ENCODE results near the gene ISYNA1.

Gene ISYNA1

DNA sequence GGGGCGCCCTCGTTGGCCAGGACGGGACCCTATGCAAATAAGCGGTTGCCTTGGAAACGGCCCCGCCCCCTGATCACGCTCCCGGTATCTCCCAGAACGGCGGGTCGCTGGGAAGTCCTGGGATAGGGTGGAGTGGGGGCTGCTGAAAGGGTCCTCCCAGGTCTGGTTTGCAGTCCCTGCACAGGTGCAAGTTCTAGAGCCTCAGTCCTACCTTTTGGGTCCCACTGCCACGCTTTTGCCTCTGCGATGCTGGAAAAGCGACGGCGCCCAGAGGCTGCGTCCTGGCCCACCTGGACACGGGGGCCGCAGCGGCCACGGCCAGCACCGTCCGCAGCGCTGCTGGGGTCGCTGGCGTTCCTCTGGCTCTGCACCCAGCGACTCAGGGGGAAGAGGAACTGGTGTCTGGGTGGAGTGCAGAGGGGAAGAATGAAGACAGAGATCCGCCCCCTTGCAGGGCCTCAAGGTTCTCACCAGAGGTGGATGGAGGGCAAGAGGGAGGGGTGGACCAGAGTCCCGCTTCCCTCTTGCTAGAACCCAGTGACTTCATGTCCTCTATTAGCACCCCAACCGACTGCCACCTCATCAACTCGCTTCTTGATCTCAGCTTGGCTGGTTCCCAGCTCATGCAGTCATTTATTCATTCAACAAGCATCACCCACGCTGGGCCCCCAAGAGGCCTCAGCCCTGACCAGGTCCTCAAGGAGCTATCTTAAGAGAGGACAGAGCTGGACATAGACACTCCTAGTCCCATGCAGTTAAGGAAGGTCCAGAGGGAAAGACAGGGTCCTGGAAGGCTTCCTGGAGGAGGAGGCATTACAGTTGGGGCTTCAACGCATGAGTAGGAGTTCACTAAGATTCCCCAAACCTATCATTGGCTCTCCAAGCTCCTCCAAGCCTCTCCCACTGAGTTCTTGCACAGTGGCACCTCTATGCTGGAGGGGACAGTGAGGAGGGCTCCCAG lies 40.4 kb downstream of the ISYNA1 start, which contains the start of gene LRRC25:
LRRC25 (minus strand) TSS at position 381 of the 961 bp plus-strand sequence. CDS start 659 bp downstream, outside the sequence.
- no peak within 1 kb of the TSS for H3K4me3 ChIP-seq (replicated peaks; ENCODE audit: low read depth, low read length)
- TF ChIP-seq, protein P1, sequence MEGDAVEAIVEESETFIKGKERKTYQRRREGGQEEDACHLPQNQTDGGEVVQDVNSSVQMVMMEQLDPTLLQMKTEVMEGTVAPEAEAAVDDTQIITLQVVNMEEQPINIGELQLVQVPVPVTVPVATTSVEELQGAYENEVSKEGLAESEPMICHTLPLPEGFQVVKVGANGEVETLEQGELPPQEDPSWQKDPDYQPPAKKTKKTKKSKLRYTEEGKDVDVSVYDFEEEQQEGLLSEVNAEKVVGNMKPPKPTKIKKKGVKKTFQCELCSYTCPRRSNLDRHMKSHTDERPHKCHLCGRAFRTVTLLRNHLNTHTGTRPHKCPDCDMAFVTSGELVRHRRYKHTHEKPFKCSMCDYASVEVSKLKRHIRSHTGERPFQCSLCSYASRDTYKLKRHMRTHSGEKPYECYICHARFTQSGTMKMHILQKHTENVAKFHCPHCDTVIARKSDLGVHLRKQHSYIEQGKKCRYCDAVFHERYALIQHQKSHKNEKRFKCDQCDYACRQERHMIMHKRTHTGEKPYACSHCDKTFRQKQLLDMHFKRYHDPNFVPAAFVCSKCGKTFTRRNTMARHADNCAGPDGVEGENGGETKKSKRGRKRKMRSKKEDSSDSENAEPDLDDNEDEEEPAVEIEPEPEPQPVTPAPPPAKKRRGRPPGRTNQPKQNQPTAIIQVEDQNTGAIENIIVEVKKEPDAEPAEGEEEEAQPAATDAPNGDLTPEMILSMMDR (IDR thresholded peaks at IDR 0.05; ENCODE audit: low read depth, low read length, missing control alignments), result no peak
- no peak for DNase-seq (ENCODE audit: extremely low read depth, low read depth)

DNA sequence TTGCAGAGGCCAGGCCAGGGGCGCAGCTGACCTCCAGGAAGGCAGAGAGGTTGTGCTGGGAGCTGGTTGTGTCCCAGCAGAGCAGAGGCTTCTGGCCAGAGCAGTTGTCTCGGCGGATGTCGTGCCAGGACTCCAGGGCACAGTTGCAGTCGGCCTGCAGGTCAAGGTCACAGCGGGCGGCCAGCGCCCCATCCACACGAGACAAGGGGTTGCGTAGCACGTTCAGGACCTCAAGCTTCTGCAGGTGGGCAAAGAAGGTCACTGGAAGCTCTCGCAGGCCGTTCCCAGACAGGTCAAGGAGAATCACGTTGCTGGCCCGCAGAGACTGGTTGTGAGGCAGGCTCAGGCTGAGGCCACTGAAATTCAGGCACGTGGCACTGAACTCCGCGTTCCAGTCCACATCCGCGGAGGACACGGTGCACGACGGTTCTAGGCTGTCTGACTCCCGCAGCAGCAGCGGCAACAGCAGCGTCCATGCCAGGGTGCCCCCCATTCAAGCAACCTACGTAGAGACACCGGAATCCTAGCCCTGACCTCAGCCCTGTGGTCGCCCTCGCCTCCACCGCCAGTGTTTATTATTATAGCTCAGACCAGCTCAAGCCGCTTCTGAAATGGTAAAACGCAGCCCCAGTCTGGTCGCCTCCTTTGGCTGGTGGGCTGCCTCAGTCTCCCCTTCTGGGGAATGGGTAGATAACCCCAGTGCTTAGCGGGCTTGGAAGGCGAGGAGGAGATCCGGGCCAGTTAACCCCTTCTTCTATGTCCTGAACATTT lies 41.3 kb downstream of the ISYNA1 start:
- TF ChIP-seq, protein P1 (IDR thresholded peaks at IDR 0.05; ENCODE audit: low read depth, low read length, missing control alignments), result no peak
- no peak overlapping the region for H3K4me3 ChIP-seq (replicated peaks; ENCODE audit: low read depth, low read length)
- DNase-seq (ENCODE audit: extremely low read depth, low read depth), result no peak

DNA sequence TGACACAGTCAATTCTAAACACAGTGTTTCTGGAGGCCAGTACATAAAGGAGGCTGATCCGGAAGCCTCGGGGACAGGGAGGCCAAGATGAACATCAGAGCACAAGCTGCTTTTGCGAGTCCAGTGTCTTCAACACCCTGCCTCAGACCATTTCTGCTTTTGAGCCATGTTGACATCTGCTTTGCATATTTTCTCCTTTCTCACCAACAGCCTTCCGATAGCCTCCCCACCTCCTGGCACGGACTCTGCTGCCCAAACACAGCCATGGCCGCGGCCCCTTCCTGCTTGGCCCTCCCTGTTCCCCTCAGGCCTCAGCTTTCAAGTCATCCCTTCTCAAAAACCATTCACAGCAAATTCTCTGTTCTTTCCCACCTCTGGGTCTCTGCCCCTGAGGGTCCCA lies 44.1 kb downstream of the ISYNA1 start:
- H3K4me3 ChIP-seq (replicated peaks; ENCODE audit: low read depth, low read length), result no peak overlapping the region
- DNase-seq (ENCODE audit: extremely low read depth, low read depth), result no peak
- TF ChIP-seq, protein P1 (IDR thresholded peaks at IDR 0.05; ENCODE audit: low read depth, low read length, missing control alignments), result no peak

DNA sequence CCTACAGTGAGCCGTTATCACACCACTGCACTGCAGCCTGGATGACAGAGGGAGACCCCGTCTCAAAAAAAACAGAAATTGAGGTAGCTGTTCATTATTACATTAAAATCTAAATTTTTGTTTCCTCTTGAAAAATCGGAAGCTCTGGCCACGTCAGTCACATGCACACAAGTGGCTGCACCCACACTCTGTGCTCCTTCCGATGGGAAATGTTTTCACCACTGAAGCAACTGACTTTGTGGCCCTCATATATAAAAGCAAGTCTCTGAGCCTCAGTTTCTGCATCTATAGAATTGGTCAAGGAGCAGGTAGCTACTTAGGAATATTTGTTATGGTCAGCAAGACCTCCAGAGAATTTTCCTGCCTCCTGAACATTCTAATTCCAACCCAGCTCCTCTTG lies 45.0 kb downstream of the ISYNA1 start:
- no peak overlapping the region for H3K4me3 ChIP-seq (replicated peaks; ENCODE audit: low read depth, low read length)
- no peak for DNase-seq (ENCODE audit: extremely low read depth, low read depth)
- TF ChIP-seq, protein P1 (IDR thresholded peaks at IDR 0.05; ENCODE audit: low read depth, low read length, missing control alignments), result no peak

DNA sequence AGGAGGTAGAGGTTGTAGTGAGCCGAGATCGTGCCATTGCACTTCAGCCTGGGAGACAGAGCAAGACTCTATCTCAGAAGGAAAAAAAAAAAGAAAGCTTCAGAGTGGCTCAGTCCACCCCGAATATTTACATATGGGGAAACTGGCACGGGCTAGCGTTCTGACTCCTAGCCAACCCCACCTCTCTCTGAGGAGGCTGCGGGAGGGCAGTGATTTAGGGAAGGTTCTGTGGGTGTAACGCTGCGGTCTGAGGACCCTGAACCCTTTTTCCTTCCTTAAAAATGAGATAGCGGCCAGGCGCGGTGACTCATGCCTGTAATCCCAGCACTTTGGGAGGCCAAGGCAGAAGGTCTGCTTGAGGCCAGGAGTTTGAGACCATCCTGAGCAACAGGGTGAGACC lies 45.5 kb downstream of the ISYNA1 start:
- DNase-seq (ENCODE audit: extremely low read depth, low read depth), result no peak
- H3K4me3 ChIP-seq (replicated peaks; ENCODE audit: low read depth, low read length), result no peak overlapping the region
- TF ChIP-seq, protein P1 (IDR thresholded peaks at IDR 0.05; ENCODE audit: low read depth, low read length, missing control alignments), result no peak

DNA sequence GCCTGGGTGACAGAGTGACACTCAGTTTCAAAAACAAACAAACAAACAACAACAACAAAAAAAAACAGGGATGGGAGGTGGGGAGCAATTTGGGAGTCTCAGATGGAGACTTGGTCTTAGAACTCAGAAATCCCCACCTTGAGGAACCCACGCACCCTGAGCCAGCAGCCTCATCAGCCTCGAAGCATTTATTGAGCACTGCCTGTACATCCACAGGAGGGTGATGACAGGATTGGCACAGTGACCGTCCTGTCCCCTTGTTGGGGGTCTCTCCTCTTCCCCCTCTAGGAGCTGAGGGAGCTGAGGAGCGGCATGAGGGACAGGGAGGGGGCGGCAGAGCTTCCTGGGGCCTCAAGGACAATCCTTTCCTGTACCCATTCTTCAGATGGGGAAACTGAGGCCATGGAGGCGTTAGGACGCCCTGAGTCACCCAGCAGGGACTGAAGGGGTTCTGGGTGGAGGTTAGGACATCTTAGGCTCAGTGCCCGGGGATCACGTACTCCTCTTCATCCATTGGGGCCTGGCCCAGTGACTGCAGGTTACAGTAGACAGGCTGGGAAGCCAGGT lies 46.3 kb downstream of the ISYNA1 start:
- no peak for DNase-seq (ENCODE audit: extremely low read depth, low read depth)
- no peak overlapping the region for H3K4me3 ChIP-seq (replicated peaks; ENCODE audit: low read depth, low read length)
- TF ChIP-seq, protein P1 (IDR thresholded peaks at IDR 0.05; ENCODE audit: low read depth, low read length, missing control alignments), result no peak

All from HFF-Myc (cell line).